CD4-positive, CD25-positive, alpha-beta regulatory T cell (primary cell): ENCODE measurements around the gene PLA2G5. TPM values are rescaled to one million over a fixed set of nuclear protein-coding genes. Genes with fewer than 3 reads are reported as not detected.
"Not testable (repeated sequence)": the region's sequence is repeated elsewhere in the genome, so short reads cannot be mapped to it uniquely, and the experiment has no call there.

Source experiments
- ATAC-seq, 2 donors: fragments of 150-1000 bp; cut with Tn5 transposase; one replicate each; pipeline ENCODE4 v1.10.0; 2021; ENCODE audit warnings: low read depth in 2 of 2, moderate number of reproducible peaks in 2 of 2, moderate library complexity in 1 of 2
- DNase-seq, 3 donors: peaks; one replicate each; pipeline versions ENCODE4 v3.0.0 to v3.0.0-alpha.2; 2012 to 2022; ENCODE audit warnings: mixed read lengths in 1 of 3
- H3K27ac ChIP-seq: one replicate; pipeline ENCODE4 v1.7.0; 2013; ENCODE audit warnings: mild to moderate bottlenecking, low read length; ENCODE audit not compliant: insufficient read depth, poor library complexity, severe bottlenecking
- H3K27me3 ChIP-seq: one replicate; pipeline ENCODE4 v1.7.0; 2013; ENCODE audit warnings: low read length; ENCODE audit not compliant: control insufficient read depth, insufficient read depth
- H3K36me3 ChIP-seq: one replicate; pipeline ENCODE4 v1.7.0; 2013; ENCODE audit warnings: mild to moderate bottlenecking, low read length, moderate library complexity; ENCODE audit not compliant: control insufficient read depth, insufficient read depth
- H3K4me1 ChIP-seq: 2 replicates; pipeline ENCODE4 v1.7.0; 2013; ENCODE audit warnings: mild to moderate bottlenecking, low read length; ENCODE audit not compliant: insufficient read depth, control insufficient read depth, poor library complexity, severe bottlenecking
- H3K4me3 ChIP-seq: one replicate; pipeline ENCODE4 v1.7.0; 2013; ENCODE audit warnings: low read depth, mild to moderate bottlenecking, low read length, moderate library complexity
- H3K9me3 ChIP-seq, 2 experiments: 1 replicate in 1 of 2; 2 replicates in 1 of 2; pipeline ENCODE4 v1.7.0; 2013; ENCODE audit warnings: low read length in 2 of 2, mild to moderate bottlenecking in 1 of 2, moderate library complexity in 1 of 2; ENCODE audit not compliant: control insufficient read depth in 2 of 2
- H3K27ac Mint-ChIP-seq, 3 donors: one replicate each; pipeline ENCODE4 v1.8.0; 2020 to 2022; ENCODE audit warnings: mild to moderate bottlenecking in 3 of 3, mixed read lengths in 3 of 3, moderate library complexity in 2 of 3
- H3K27me3 Mint-ChIP-seq: one replicate; pipeline ENCODE4 v1.8.0; 2022; ENCODE audit warnings: mild to moderate bottlenecking, mixed read lengths
- H3K36me3 Mint-ChIP-seq: one replicate; pipeline ENCODE4 v1.8.0; 2020; ENCODE audit warnings: mixed read lengths
- H3K4me1 Mint-ChIP-seq, 4 donors: one replicate each; pipeline ENCODE4 v1.8.0; 2020 to 2022; ENCODE audit warnings: mixed read lengths in 4 of 4, mild to moderate bottlenecking in 1 of 4
- H3K4me3 Mint-ChIP-seq, 4 donors: one replicate each; pipeline ENCODE4 v1.8.0; 2020 to 2022; ENCODE audit warnings: mild to moderate bottlenecking in 4 of 4, mixed read lengths in 4 of 4, moderate library complexity in 3 of 4
- H3K9me3 Mint-ChIP-seq, 7 donors: one replicate each; pipeline ENCODE4 v1.8.0; 2020 to 2022; ENCODE audit warnings: mixed read lengths in 7 of 7, mild to moderate bottlenecking in 3 of 7, moderate library complexity in 2 of 7
- polyA plus RNA-seq, 4 donors: library from polyadenylated mRNA; unstranded; fragments of 300-500 nt; fragmentation: Illumina TruSeq; gene quantifications; one replicate each; pipeline ENCODE4 v1.2.3, GENCODE V29; 2021
- total RNA-seq: library from RNA; stranded (reverse); gene quantifications from one replicate; pipeline ENCODE4 v1.2.3, GENCODE V29; 2022

The PLA2G5 gene
- total and polyA plus RNA-seq, 5 donors from 2014 or later, result not detected

GRCh38 chr1:20051218-20051829 lies 18.7 kb upstream of the PLA2G5 start:
- H3K4me3 Mint-ChIP-seq, result no peak overlapping the region
- no peak for DNase-seq
- no peak overlapping the region for H3K4me3 ChIP-seq
- H3K4me1 ChIP-seq, result no peaks in the 10 kb centered on the region
- H3K36me3 Mint-ChIP-seq, result no peaks in the 10 kb centered on the region
- peaks cover 19% of the 10 kb centered on the region for H3K27me3 Mint-ChIP-seq
- H3K9me3 ChIP-seq, result peaks cover 1 to 9% of the 10 kb centered on the region in 2 experiments
- no peaks in the 10 kb centered on the region for H3K36me3 ChIP-seq
- H3K27me3 ChIP-seq, result peaks cover 6% of the 10 kb centered on the region
- no peaks in the 10 kb centered on the region for H3K4me1 Mint-ChIP-seq
- no peak for ATAC-seq
- no peak overlapping the region for H3K27ac Mint-ChIP-seq
- peaks cover 0 to 26% (median 8%) of the 10 kb centered on the region in 7 donors for H3K9me3 Mint-ChIP-seq
- no peak overlapping the region for H3K27ac ChIP-seq

GRCh38 chr1:20052386-20052785 lies 17.6 kb upstream of the PLA2G5 start:
- Histone ChIP-seq H3K27ac (no peak overlapping the region), H3K27me3 (peaks cover 4% of the 10 kb centered on the region), H3K4me3 (no peak overlapping the region), H3K36me3 (no peaks in the 10 kb centered on the region), H3K4me1 (no peaks in the 10 kb centered on the region), H3K9me3 (peaks cover 1 to 9% of the 10 kb centered on the region in 2 experiments)
- no peak for DNase-seq
- ATAC-seq, result no peak
- H3K27ac Mint-ChIP-seq, result no peak overlapping the region
- H3K36me3 Mint-ChIP-seq, result no peaks in the 10 kb centered on the region
- peaks cover 19% of the 10 kb centered on the region for H3K27me3 Mint-ChIP-seq
- peaks cover 0 to 26% (median 8%) of the 10 kb centered on the region in 7 donors for H3K9me3 Mint-ChIP-seq
- H3K4me3 Mint-ChIP-seq, result no peak overlapping the region
- no peaks in the 10 kb centered on the region for H3K4me1 Mint-ChIP-seq

GRCh38 chr1:20057886-20058420 lies 12.0 kb upstream of the PLA2G5 start:
- Histone ChIP-seq H3K27ac (no peak overlapping the region), H3K36me3 (no peaks in the 10 kb centered on the region), H3K9me3 (no peaks in the 10 kb centered on the region), H3K27me3 (peaks cover 4% of the 10 kb centered on the region), H3K4me1 (no peaks in the 10 kb centered on the region), H3K4me3 (no peak overlapping the region)
- ATAC-seq (no peak), DNase-seq (no peak)
- peaks cover 0 to 17% (median 7%) of the 10 kb centered on the region in 4 donors for H3K4me1 Mint-ChIP-seq
- H3K27ac Mint-ChIP-seq, result no peak overlapping the region
- H3K27me3 Mint-ChIP-seq, result peaks cover 11% of the 10 kb centered on the region
- no peak overlapping the region for H3K4me3 Mint-ChIP-seq
- H3K36me3 Mint-ChIP-seq, result no peaks in the 10 kb centered on the region
- peaks cover 0 to 4% (median 1%) of the 10 kb centered on the region in 7 donors for H3K9me3 Mint-ChIP-seq

GRCh38 chr1:20058531-20058930 lies 11.5 kb upstream of the PLA2G5 start:
- Histone ChIP-seq H3K4me3 (no peak overlapping the region), H3K36me3 (no peaks in the 10 kb centered on the region), H3K4me1 (no peaks in the 10 kb centered on the region), H3K27me3 (peaks cover 4% of the 10 kb centered on the region), H3K9me3 (no peaks in the 10 kb centered on the region), H3K27ac (no peak overlapping the region)
- H3K27me3 Mint-ChIP-seq, result peaks cover 8% of the 10 kb centered on the region
- H3K9me3 Mint-ChIP-seq, result peaks cover 0 to 4% (median 0%) of the 10 kb centered on the region in 7 donors
- DNase-seq (peak in 2 of 3 donors; percentile 0 to 59), ATAC-seq (peak; percentile 50 to 83)
- peak overlapping the region in 2 of 3 donors; percentile 75 to 83 for H3K27ac Mint-ChIP-seq
- peak overlapping the region in 2 of 4 donors; percentile 17 to 37 for H3K4me3 Mint-ChIP-seq
- H3K36me3 Mint-ChIP-seq, result no peaks in the 10 kb centered on the region
- peaks cover 0 to 17% (median 7%) of the 10 kb centered on the region in 4 donors for H3K4me1 Mint-ChIP-seq

GRCh38 chr1:20059847-20060246 lies 10.1 kb upstream of the PLA2G5 start:
- Histone ChIP-seq H3K9me3 (no peaks in the 10 kb centered on the region), H3K4me3 (no peak overlapping the region), H3K36me3 (no peaks in the 10 kb centered on the region), H3K4me1 (no peaks in the 10 kb centered on the region), H3K27ac (no peak overlapping the region), H3K27me3 (peaks cover 2% of the 10 kb centered on the region)
- Mint-ChIP-seq H3K27ac (peak overlapping the region in 1 of 3 donors; percentile 39), H3K9me3 (peaks cover 0 to 6% (median 0%) of the 10 kb centered on the region in 7 donors), H3K36me3 (no peaks in the 10 kb centered on the region), H3K27me3 (peaks cover 8% of the 10 kb centered on the region), H3K4me3 (no peak overlapping the region), H3K4me1 (peaks cover 0 to 17% (median 7%) of the 10 kb centered on the region in 4 donors)
- ATAC-seq (no peak), DNase-seq (no peak)

- H3K9me3 ChIP-seq, H3K27me3 ChIP-seq, H3K27ac ChIP-seq, H3K36me3 Mint-ChIP-seq, H3K4me1 ChIP-seq, ATAC-seq, H3K27me3 Mint-ChIP-seq, H3K4me3 ChIP-seq, H3K4me3 Mint-ChIP-seq, H3K36me3 ChIP-seq, DNase-seq, H3K9me3 Mint-ChIP-seq, H3K27ac Mint-ChIP-seq: not testable (repeated sequence)
- H3K4me1 Mint-ChIP-seq, result peaks cover 0 to 17% (median 7%) of the 10 kb centered on the region in 4 donors
Observed at GRCh38 chr1:20060791-20061190, 9.2 kb upstream of the PLA2G5 start.

- no peak for ATAC-seq
- Mint-ChIP-seq H3K4me3 (no peak overlapping the region), H3K36me3 (no peaks in the 10 kb centered on the region)
Observed at GRCh38 chr1:20061866-20062265, 8.1 kb upstream of the PLA2G5 start.

GRCh38 chr1:20063861-20064292 lies 6.1 kb upstream of the PLA2G5 start:
- no peak for DNase-seq
- Mint-ChIP-seq H3K27ac (no peak overlapping the region), H3K4me1 (peaks cover 0 to 10% (median 4%) of the 10 kb centered on the region in 4 donors), H3K4me3 (no peak overlapping the region), H3K27me3 (no peaks in the 10 kb centered on the region), H3K36me3 (no peaks in the 10 kb centered on the region), H3K9me3 (peaks cover 0 to 2% (median 0%) of the 10 kb centered on the region in 7 donors)
- ATAC-seq, result no peak
- H3K9me3 ChIP-seq, result no peaks in the 10 kb centered on the region
- no peak overlapping the region for H3K4me3 ChIP-seq
- H3K27ac ChIP-seq, result no peak overlapping the region
- peaks cover 2% of the 10 kb centered on the region for H3K27me3 ChIP-seq
- no peaks in the 10 kb centered on the region for H3K4me1 ChIP-seq
- no peaks in the 10 kb centered on the region for H3K36me3 ChIP-seq

More at GRCh38 chr1:20061866-20062265, 8.1 kb upstream of the PLA2G5 start:
- H3K27ac Mint-ChIP-seq, result peak overlapping the region in 1 of 3 donors; percentile 89
- Histone ChIP-seq H3K9me3 (no peaks in the 10 kb centered on the region), H3K4me3 (no peak overlapping the region), H3K4me1 (no peaks in the 10 kb centered on the region), H3K27me3 (peaks cover 2% of the 10 kb centered on the region), H3K27ac (no peak overlapping the region), H3K36me3 (no peaks in the 10 kb centered on the region)
- H3K27me3 Mint-ChIP-seq, result no peaks in the 10 kb centered on the region
- DNase-seq, result no peak
- H3K4me1 Mint-ChIP-seq, result peaks cover 0 to 17% (median 7%) of the 10 kb centered on the region in 4 donors
- H3K9me3 Mint-ChIP-seq, result peaks cover 0 to 2% (median 0%) of the 10 kb centered on the region in 7 donors
